Omental fat pad (tissue), 4 donors: Measurements from ENCODE around the gene TSSK2. TPM values are rescaled to one million over a fixed set of nuclear protein-coding genes. Genes with fewer than 3 reads are reported as not detected.

Experiments used
- ATAC-seq: fragments of 150-250 bp; one replicate; pipeline ENCODE4 v1.9.1; 2016; ENCODE audit warnings: mild to moderate bottlenecking, moderate library complexity; ENCODE audit not compliant: low FRiP score
- DNase-seq: peaks from one replicate; pipeline ENCODE4 v3.0.0-alpha.2; 2019; ENCODE audit warnings: low spot score
- CTCF ChIP-seq, 3 donors: fragments of 450-650 bp; IDR thresholded peaks; one replicate each; pipeline ENCODE4 v1.5.1; 2016 to 2017; ENCODE audit warnings: antibody characterized with exemption in 3 of 3, mild to moderate bottlenecking in 3 of 3, moderate library complexity in 2 of 3
- total RNA-seq, 4 donors: library from RNA; depleted of rRNA; stranded (reverse); fragments of >200 nt; gene quantifications; one replicate each; pipeline ENCODE4 v1.1.0, GENCODE V29; 2016

Gene TSSK2
- total RNA-seq, 4 donors from 2014 or later, result 0.79 TPM; not detected in 3

GRCh38 chr22:19177164-19178064, 46.3 kb downstream of the TSSK2 start:
- no peak for TF ChIP-seq CTCF (IDR thresholded peaks at IDR 0.05)
- no peak for ATAC-seq
- no peak for DNase-seq

GRCh38 chr22:19178065-19178656, 47.1 kb downstream of the TSSK2 start:
- DNase-seq (no peak), ATAC-seq (peak; percentile 16)
- TF ChIP-seq CTCF (IDR thresholded peaks at IDR 0.05), result no peak

GRCh38 chr22:19178657-19179496, 47.8 kb downstream of the TSSK2 start, which contains the start of gene SLC25A1:
TSS of gene SLC25A1 (minus strand) at chr22:19178736. CDS start at chr22:19178673, 63 bp downstream.
- peak; percentile 90 for ATAC-seq
- no peak for TF ChIP-seq CTCF (IDR thresholded peaks at IDR 0.05)
- DNase-seq, result peak; percentile 74

- peak; percentile 75 for ATAC-seq
- DNase-seq, result no peak
- TF ChIP-seq CTCF (IDR thresholded peaks at IDR 0.05), result no peak
These were observed 48.5 kb downstream of the TSSK2 start for GRCh38 chr22:19179497-19180048.

- no peak for ATAC-seq
- no peak for TF ChIP-seq CTCF (IDR thresholded peaks at IDR 0.05)
- DNase-seq, result no peak
These were observed 49.1 kb downstream of the TSSK2 start for GRCh38 chr22:19180234-19180633.

GRCh38 chr22:19180740-19181410, 49.8 kb downstream of the TSSK2 start:
- no peak for ATAC-seq
- TF ChIP-seq CTCF (IDR thresholded peaks at IDR 0.05), result no peak

More at GRCh38 chr22:19180740-19181410, 49.8 kb downstream of the TSSK2 start:
- no peak for DNase-seq
